HUES48 (cell line): Measurements from ENCODE around the gene FSD2.
"Not testable (repeated sequence)": the region's sequence is repeated elsewhere in the genome, so short reads cannot be mapped to it uniquely, and the experiment has no call there.

Source experiments
- H3K27ac ChIP-seq: one replicate; pipeline ENCODE4 v1.7.0; 2013; ENCODE audit warnings: low read depth, low read length, inconsistent platforms
- H3K27me3 ChIP-seq: 2 replicates; pipeline ENCODE4 v1.6.1; 2013; ENCODE audit warnings: mild to moderate bottlenecking, low read length; ENCODE audit not compliant: control insufficient read depth, insufficient read depth
- H3K36me3 ChIP-seq: 2 replicates; pipeline ENCODE4 v1.6.1; 2013; ENCODE audit warnings: low read length; ENCODE audit not compliant: control insufficient read depth, insufficient read depth
- H3K4me1 ChIP-seq: 2 replicates; pipeline ENCODE4 v1.6.1; 2013; ENCODE audit warnings: mild to moderate bottlenecking, low read length; ENCODE audit not compliant: control insufficient read depth, insufficient read depth
- H3K4me3 ChIP-seq: 2 replicates; pipeline ENCODE4 v1.5.1; 2013; ENCODE audit warnings: mild to moderate bottlenecking, low read depth, low read length
- H3K9ac ChIP-seq: 2 replicates; pipeline ENCODE4 v1.6.1; 2013; ENCODE audit warnings: mild to moderate bottlenecking, low read depth, low read length, moderate library complexity
- H3K9me3 ChIP-seq: 2 replicates; pipeline ENCODE4 v1.6.1; 2013; ENCODE audit warnings: low read length; ENCODE audit not compliant: control insufficient read depth, insufficient read depth

FSD2 gene

DNA sequence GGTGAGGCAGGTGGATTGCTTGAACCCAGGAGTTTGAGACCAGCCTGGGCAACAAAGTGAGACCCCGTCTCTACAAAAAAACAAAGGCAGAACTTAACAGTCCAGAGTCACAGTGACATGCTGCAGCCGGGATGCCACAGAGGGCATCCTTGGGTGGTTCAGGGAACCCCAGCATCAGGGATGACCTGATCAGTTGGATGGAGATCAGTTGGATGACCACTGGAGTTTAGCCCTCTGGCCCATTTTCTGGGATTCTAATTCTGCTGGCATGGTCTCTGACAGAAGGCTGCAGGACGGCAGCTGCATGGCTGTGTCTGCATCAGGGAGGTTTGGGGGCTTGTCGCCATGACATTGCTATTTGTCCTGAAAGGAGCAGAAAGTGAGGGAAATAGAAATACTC, 23.4 kb upstream of the FSD2 start:
- no peak overlapping the region for H3K9ac ChIP-seq
- no peaks in the 10 kb centered on the region for H3K9me3 ChIP-seq
- no peak overlapping the region for H3K27ac ChIP-seq
- H3K36me3 ChIP-seq, result peaks cover 62% of the 10 kb centered on the region
- no peak overlapping the region for H3K4me3 ChIP-seq
- H3K4me1 ChIP-seq, result peaks cover 4% of the 10 kb centered on the region; the same call in 1 of the 2 replicates
- H3K27me3 ChIP-seq, result no peaks in the 10 kb centered on the region

- H3K27me3 ChIP-seq, result no peaks in the 10 kb centered on the region
- H3K36me3 ChIP-seq, result peaks cover 60% of the 10 kb centered on the region
- H3K9me3 ChIP-seq, result no peaks in the 10 kb centered on the region
- no peak overlapping the region for H3K27ac ChIP-seq
- no peak overlapping the region for H3K9ac ChIP-seq
- peaks cover 4% of the 10 kb centered on the region; the same call in 1 of the 2 replicates for H3K4me1 ChIP-seq
- no peak overlapping the region for H3K4me3 ChIP-seq
These were observed 22.2 kb upstream of the FSD2 start for GRCh38 chr15:82828075-82828474.

DNA sequence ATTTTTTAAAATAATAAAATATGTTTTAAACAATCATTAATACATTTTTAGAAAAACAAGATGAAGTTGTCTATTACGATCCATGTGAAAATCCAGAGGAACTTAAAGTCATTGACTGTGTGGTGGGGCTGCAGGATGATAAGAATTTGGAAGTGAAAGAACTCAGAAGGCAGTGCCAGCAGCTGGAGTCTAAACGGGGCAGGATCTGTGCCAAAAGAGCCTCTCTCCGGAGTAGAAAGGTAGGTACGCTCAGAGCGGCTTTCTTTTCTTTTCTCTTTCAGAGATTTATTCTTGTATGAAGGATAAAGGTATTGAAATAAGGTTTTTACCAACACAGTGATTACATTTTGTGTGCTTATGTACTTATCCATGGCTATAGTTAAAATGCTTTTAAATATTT, 17.2 kb upstream of the FSD2 start:
- H3K27ac ChIP-seq, result no peak overlapping the region
- no peaks in the 10 kb centered on the region for H3K27me3 ChIP-seq
- no peaks in the 10 kb centered on the region for H3K4me1 ChIP-seq
- no peaks in the 10 kb centered on the region for H3K9me3 ChIP-seq
- H3K4me3 ChIP-seq, result no peak overlapping the region
- H3K36me3 ChIP-seq, result peaks cover 59% of the 10 kb centered on the region
- H3K9ac ChIP-seq, result no peak overlapping the region

- H3K36me3 ChIP-seq, result peaks cover 55% of the 10 kb centered on the region
These were observed 16.0 kb upstream of the FSD2 start for GRCh38 chr15:82821851-82822250.

DNA sequence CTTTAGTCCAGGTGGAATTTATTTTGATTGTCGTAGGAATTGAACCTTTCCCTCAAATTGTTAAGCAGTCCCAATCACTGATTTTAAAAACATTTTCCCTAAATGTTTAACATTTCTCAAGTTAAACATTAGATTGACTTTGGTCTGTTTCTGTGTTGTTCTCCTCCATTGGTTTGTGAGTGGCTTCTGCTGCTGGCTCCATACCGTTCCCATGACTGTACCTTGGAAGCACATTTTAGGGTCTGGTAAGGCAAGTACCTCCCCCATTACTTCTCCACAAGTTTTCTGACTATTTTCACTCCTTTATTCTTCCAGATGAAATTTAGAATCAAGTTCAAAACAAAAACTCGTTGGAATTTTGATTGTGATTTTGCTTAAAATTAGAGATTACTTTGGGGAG, 15.5 kb upstream of the FSD2 start:
- not testable (repeated sequence) for H3K27ac ChIP-seq, H3K4me1 ChIP-seq, H3K4me3 ChIP-seq, H3K9me3 ChIP-seq, H3K9ac ChIP-seq, H3K27me3 ChIP-seq
- H3K36me3 ChIP-seq, result peaks cover 50% of the 10 kb centered on the region

More at GRCh38 chr15:82821851-82822250, 16.0 kb upstream of the FSD2 start:
- not testable (repeated sequence) for H3K9me3 ChIP-seq, H3K27me3 ChIP-seq, H3K4me1 ChIP-seq, H3K4me3 ChIP-seq, H3K9ac ChIP-seq, H3K27ac ChIP-seq

GRCh38 chr15:82820128-82820527, 14.3 kb upstream of the FSD2 start:
- no peaks in the 10 kb centered on the region for H3K27me3 ChIP-seq
- H3K9ac ChIP-seq, result no peak overlapping the region
- no peaks in the 10 kb centered on the region for H3K4me1 ChIP-seq
- no peaks in the 10 kb centered on the region for H3K9me3 ChIP-seq
- no peak overlapping the region for H3K27ac ChIP-seq
- H3K4me3 ChIP-seq, result no peak overlapping the region
- peaks cover 43% of the 10 kb centered on the region for H3K36me3 ChIP-seq

DNA sequence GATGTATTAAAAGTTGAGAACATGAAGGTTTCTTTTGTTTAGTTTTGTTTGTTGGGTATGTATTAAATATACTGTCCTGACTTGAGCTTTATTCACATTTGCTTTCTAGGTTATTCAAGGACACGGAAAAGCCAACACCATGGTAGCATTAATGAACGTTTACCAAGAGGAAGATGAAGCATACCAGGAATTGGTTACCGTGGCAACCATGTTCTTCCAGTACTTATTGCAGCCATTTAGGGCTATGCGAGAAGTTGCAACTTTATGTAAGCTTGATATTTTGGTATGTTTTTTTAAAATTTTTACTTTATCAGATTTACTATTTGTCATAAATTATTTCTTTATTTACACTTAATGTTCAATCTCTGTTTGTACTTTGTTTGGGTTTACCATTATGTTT, 7.1 kb upstream of the FSD2 start:
- H3K9ac ChIP-seq, result no peak overlapping the region
- no peaks in the 10 kb centered on the region for H3K9me3 ChIP-seq
- H3K27me3 ChIP-seq, result no peaks in the 10 kb centered on the region
- peaks cover 18% of the 10 kb centered on the region for H3K36me3 ChIP-seq
- H3K27ac ChIP-seq, result no peak overlapping the region
- H3K4me1 ChIP-seq, result peaks cover 16% of the 10 kb centered on the region
- no peak overlapping the region for H3K4me3 ChIP-seq

- Histone ChIP-seq H3K27me3 (no peaks in the 10 kb centered on the region), H3K4me1 (peaks cover 16% of the 10 kb centered on the region), H3K4me3 (peak overlapping the region; percentile 83), H3K27ac (peak overlapping the region; percentile 5), H3K9ac (peak overlapping the region; percentile 20), H3K36me3 (peaks cover 11% of the 10 kb centered on the region), H3K9me3 (no peaks in the 10 kb centered on the region)
These were observed 5.1 kb upstream of the FSD2 start for GRCh38 chr15:82810890-82811426.

DNA sequence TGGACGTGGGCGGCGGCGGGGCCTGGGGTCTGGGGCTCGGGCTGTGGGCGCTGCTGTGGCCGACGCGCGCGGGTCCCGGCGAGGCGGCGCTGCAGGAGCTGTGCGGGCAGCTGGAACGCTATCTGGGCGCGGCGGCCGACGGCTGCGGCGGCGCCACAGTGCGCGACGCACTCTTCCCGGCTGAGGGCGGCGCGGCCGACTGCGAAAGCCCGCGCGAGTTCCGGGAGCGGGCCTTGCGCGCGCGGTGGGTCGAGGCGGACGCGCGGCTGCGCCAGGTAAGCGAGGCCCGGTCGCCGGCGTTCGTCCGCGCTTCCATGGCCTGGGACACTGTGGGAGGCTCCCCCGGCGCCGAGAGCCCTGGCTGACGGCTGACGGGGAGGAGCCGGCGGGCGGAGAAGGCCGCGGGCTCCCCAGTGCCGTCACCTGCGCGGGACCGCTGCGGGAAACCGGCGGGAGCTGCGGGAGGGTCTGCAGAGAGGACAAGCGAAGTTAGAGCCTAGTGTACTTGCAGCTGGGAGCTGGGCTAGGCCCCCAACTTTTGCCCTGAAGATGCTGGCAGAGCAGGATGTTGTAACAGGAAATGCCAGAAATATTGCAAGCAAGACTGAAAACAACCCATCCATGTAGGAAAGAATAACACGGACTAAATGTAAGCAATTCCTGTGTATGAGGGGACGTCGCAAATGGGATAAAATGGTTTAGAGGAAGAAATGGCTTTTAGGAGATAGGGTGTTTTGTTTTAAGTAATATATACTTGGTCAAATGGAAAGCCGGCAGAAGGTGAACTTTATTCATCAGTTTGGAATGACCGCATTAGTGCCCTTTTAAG, 4.4 kb upstream of the FSD2 start:
- Histone ChIP-seq H3K36me3 (peaks cover 10% of the 10 kb centered on the region), H3K9ac (peak overlapping the region; percentile 20), H3K4me3 (peak overlapping the region; percentile 83), H3K27me3 (no peaks in the 10 kb centered on the region), H3K9me3 (no peaks in the 10 kb centered on the region), H3K4me1 (peaks cover 16% of the 10 kb centered on the region), H3K27ac (peak overlapping the region; percentile 88)

GRCh38 chr15:82809308-82810060, 3.6 kb upstream of the FSD2 start, which contains the start of gene WHAMM:
TSS of gene WHAMM (plus strand) at chr15:82809628. CDS start at chr15:82809727, 99 bp downstream.
- no peaks in the 10 kb centered on the region for H3K9me3 ChIP-seq
- peak within 1 kb of the TSS; percentile 88 for H3K27ac ChIP-seq
- peaks cover 8% of the 10 kb centered on the region for H3K36me3 ChIP-seq
- H3K27me3 ChIP-seq, result no peaks in the 10 kb centered on the region
- peak within 1 kb of the TSS; percentile 83 for H3K4me3 ChIP-seq
- H3K4me1 ChIP-seq, result peaks cover 16% of the 10 kb centered on the region
- H3K9ac ChIP-seq, result peak within 1 kb of the TSS; percentile 39; the same call in 1 of the 2 replicates

GRCh38 chr15:82808634-82809041, 2.8 kb upstream of the FSD2 start:
- Histone ChIP-seq H3K4me1 (peaks cover 16% of the 10 kb centered on the region), H3K9ac (no peak overlapping the region), H3K36me3 (peaks cover under 1% of the 10 kb centered on the region; the same call in 1 of the 2 replicates), H3K9me3 (no peaks in the 10 kb centered on the region), H3K27ac (no peak overlapping the region), H3K27me3 (no peaks in the 10 kb centered on the region), H3K4me3 (peak overlapping the region; percentile 18; the same call in 1 of the 2 replicates)
